SK-N-SH treated with all-trans-retinoic acid at 6 μM for 48 hours (cell line): ENCODE data around the gene MFSD11.

Source experiments
- ATAC-seq: fragments of 200-7000 bp; cut with Tn5 transposase; 3 replicates; pipeline ENCODE4 v1.9.1; 2020; ENCODE audit warnings: mild to moderate bottlenecking, moderate library complexity
- ARNTL ChIP-seq: fragments of 450-650 bp; formaldehyde crosslinking; IDR thresholded peaks from 2 replicates; pipeline ENCODE4 v1.5.0; 2020; ENCODE audit warnings: low read depth, mild to moderate bottlenecking, moderate library complexity, borderline replicate concordance
- BACH2 ChIP-seq: fragments of 250-450 bp; sonication (Bioruptor Pico); IDR thresholded peaks from 2 replicates; pipeline ENCODE4 v1.9.0; 2021; ENCODE audit warnings: mild to moderate bottlenecking, borderline replicate concordance
- CSDC2 ChIP-seq: fragments of 250-450 bp; sonication (Bioruptor Pico); IDR thresholded peaks from 2 replicates; pipeline ENCODE4 v1.5.0; 2020; ENCODE audit warnings: mild to moderate bottlenecking, moderate library complexity
- CSRNP3 ChIP-seq: fragments of 250-450 bp; sonication (Bioruptor Pico); IDR thresholded peaks from 2 replicates; pipeline ENCODE4 v1.5.1; 2021; ENCODE audit warnings: mild to moderate bottlenecking, moderate library complexity
- GLIS3 ChIP-seq: fragments of 250-450 bp; sonication (Bioruptor Pico); IDR thresholded peaks from 2 replicates; pipeline ENCODE4 v1.5.0; 2020; ENCODE audit warnings: mild to moderate bottlenecking, moderate library complexity
- ISL1 ChIP-seq: fragments of 250-450 bp; sonication (Bioruptor Pico); IDR thresholded peaks from 2 replicates; pipeline ENCODE4 v2.1.2; 2022; ENCODE audit warnings: mild to moderate bottlenecking, moderate library complexity
- PATZ1 ChIP-seq: fragments of 250-450 bp; sonication (Bioruptor Pico); IDR thresholded peaks from 2 replicates; pipeline ENCODE4 v1.8.0; 2020; ENCODE audit warnings: mild to moderate bottlenecking, moderate library complexity, borderline replicate concordance
- PPARA ChIP-seq: fragments of 250-450 bp; sonication (Bioruptor Pico); IDR thresholded peaks from 2 replicates; pipeline ENCODE4 v1.5.0; 2020; ENCODE audit warnings: mild to moderate bottlenecking, borderline replicate concordance
- RARB ChIP-seq: fragments of 250-450 bp; sonication (Bioruptor Pico); IDR thresholded peaks from 2 replicates; pipeline ENCODE4 v1.8.0; 2021; ENCODE audit warnings: mild to moderate bottlenecking, moderate library complexity
- SNAI2 ChIP-seq: fragments of 250-450 bp; sonication (Bioruptor Pico); IDR thresholded peaks from 2 replicates; pipeline ENCODE4 v1.5.0; 2020; ENCODE audit warnings: mild to moderate bottlenecking, moderate library complexity
- TCF4 ChIP-seq: fragments of 250-450 bp; sonication (Bioruptor Pico); IDR thresholded peaks from 2 replicates; pipeline ENCODE4 v1.8.0; 2021; ENCODE audit warnings: mild to moderate bottlenecking, moderate library complexity, borderline replicate concordance
- TOX ChIP-seq: fragments of 250-450 bp; sonication (Bioruptor Pico); IDR thresholded peaks from 2 replicates; pipeline ENCODE4 v1.8.0; 2021; ENCODE audit warnings: mild to moderate bottlenecking, moderate library complexity, borderline replicate concordance
- ZC3H10 ChIP-seq: fragments of 250-450 bp; sonication (Bioruptor Pico); IDR thresholded peaks from 2 replicates; pipeline ENCODE4 v1.5.1; 2021; ENCODE audit warnings: mild to moderate bottlenecking, moderate library complexity
- ZFP3 ChIP-seq: fragments of 250-450 bp; sonication (Bioruptor Pico); IDR thresholded peaks from 2 replicates; pipeline ENCODE4 v1.5.0; 2020; ENCODE audit warnings: mild to moderate bottlenecking, moderate library complexity
- ZFP30 ChIP-seq: fragments of 450-650 bp; formaldehyde crosslinking; IDR thresholded peaks from 2 replicates; pipeline ENCODE4 v1.5.0; 2022; ENCODE audit warnings: mild to moderate bottlenecking, moderate library complexity
- ZNF565 ChIP-seq: fragments of 450-650 bp; formaldehyde crosslinking; conservative IDR thresholded peaks from 2 replicates; pipeline ENCODE4 v1.5.0; 2020; ENCODE audit warnings: low read depth, mild to moderate bottlenecking, moderate library complexity
- ZNF8 ChIP-seq: fragments of 450-650 bp; formaldehyde crosslinking; IDR thresholded peaks from 2 replicates; pipeline ENCODE4 v1.5.0; 2020; ENCODE audit warnings: mild to moderate bottlenecking, moderate library complexity
- TF ChIP-seq, protein P1 (sequence below): fragments of 250-450 bp; sonication (Bioruptor Pico); IDR thresholded peaks from 2 replicates; pipeline ENCODE4 v1.5.0; 2020; ENCODE audit warnings: mild to moderate bottlenecking, moderate library complexity
- TF ChIP-seq, protein P2 (sequence below): fragments of 250-450 bp; sonication (Bioruptor Pico); IDR thresholded peaks from 2 replicates; pipeline ENCODE4 v1.5.1; 2020; ENCODE audit warnings: low read depth, mild to moderate bottlenecking, moderate library complexity

The MFSD11 gene

DNA sequence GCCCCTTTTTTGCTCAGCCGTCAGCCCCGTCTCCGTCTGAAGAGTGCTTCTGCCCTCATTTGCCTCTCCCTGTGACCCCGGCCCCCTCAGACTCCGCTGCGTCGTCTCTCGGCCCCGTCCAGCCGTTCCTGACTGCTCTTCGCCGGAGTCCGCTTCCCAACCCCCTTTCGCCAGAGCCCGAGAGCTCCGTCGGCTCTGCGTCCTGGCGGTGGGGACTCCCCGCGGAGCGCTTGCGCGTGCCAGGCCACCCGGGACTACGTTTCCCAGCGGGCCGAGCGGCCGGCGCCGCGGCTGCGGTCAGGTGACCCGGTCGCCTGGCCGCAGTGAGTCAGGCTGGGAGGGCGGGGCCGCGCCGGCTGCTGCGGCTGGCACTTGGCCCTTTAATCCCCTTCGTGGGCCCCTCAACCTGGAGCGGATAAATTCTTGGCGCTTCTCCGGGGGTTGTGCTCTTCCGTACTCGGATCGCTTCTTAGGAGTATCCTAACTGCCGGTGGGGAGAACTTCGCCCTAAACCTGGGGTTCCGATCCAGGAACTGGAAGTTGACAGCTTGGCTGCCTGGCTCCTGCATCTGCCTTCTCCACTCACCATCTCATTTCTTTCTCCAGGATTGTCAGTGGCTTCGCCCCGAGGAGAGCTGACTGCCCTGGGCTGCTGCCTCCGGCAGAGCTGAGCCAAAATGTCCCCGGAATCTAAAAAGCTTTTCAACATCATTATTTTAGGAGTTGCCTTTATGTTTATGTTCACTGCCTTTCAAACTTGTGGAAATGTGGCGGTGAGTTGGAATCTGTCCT is at the start of gene MFSD11:
Gene MFSD11, plus strand, starts transcription at position 444 of the 792 bp plus-strand sequence. Its CDS starts 234 bp downstream, at position 678.
- peak; percentile 83 for ATAC-seq
- TF ChIP-seq, protein P1, sequence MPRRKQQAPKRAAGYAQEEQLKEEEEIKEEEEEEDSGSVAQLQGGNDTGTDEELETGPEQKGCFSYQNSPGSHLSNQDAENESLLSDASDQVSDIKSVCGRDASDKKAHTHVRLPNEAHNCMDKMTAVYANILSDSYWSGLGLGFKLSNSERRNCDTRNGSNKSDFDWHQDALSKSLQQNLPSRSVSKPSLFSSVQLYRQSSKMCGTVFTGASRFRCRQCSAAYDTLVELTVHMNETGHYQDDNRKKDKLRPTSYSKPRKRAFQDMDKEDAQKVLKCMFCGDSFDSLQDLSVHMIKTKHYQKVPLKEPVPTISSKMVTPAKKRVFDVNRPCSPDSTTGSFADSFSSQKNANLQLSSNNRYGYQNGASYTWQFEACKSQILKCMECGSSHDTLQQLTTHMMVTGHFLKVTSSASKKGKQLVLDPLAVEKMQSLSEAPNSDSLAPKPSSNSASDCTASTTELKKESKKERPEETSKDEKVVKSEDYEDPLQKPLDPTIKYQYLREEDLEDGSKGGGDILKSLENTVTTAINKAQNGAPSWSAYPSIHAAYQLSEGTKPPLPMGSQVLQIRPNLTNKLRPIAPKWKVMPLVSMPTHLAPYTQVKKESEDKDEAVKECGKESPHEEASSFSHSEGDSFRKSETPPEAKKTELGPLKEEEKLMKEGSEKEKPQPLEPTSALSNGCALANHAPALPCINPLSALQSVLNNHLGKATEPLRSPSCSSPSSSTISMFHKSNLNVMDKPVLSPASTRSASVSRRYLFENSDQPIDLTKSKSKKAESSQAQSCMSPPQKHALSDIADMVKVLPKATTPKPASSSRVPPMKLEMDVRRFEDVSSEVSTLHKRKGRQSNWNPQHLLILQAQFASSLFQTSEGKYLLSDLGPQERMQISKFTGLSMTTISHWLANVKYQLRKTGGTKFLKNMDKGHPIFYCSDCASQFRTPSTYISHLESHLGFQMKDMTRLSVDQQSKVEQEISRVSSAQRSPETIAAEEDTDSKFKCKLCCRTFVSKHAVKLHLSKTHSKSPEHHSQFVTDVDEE (CRISPR knock-in tag): no peak
- TF ChIP-seq ZFP3 (0 out of 2 replicates have a peak, but pooled peaks have one; percentile 46), PPARA (CRISPR knock-in tag) (no peak), ZNF8 (CRISPR knock-in tag) (no peak), TCF4 (no peak), ZNF565 (CRISPR knock-in tag) (no peak)
- TF ChIP-seq, all 23 proteins: peak for 1

- ATAC-seq: no peak
- TF ChIP-seq PPARA (CRISPR knock-in tag) (no peak), TCF4 (no peak), ZNF8 (CRISPR knock-in tag) (no peak), BACH2 (CRISPR knock-in tag) (no peak), ZFP3 (no peak), PATZ1 (CRISPR knock-in tag) (no peak), ZC3H10 (CRISPR knock-in tag) (no peak), SNAI2 (CRISPR knock-in tag) (no peak), ZFP30 (no peak), TOX (CRISPR knock-in tag) (no peak), GLIS3 (no peak), ISL1 (CRISPR knock-in tag) (no peak), ZNF565 (CRISPR knock-in tag) (no peak), CSRNP3 (CRISPR knock-in tag) (no peak), ARNTL (CRISPR knock-in tag) (no peak), RARB (CRISPR knock-in tag) (no peak), CSDC2 (CRISPR knock-in tag) (no peak)
- TF ChIP-seq, protein P1 (CRISPR knock-in tag): no peak
- TF ChIP-seq, protein P2, sequence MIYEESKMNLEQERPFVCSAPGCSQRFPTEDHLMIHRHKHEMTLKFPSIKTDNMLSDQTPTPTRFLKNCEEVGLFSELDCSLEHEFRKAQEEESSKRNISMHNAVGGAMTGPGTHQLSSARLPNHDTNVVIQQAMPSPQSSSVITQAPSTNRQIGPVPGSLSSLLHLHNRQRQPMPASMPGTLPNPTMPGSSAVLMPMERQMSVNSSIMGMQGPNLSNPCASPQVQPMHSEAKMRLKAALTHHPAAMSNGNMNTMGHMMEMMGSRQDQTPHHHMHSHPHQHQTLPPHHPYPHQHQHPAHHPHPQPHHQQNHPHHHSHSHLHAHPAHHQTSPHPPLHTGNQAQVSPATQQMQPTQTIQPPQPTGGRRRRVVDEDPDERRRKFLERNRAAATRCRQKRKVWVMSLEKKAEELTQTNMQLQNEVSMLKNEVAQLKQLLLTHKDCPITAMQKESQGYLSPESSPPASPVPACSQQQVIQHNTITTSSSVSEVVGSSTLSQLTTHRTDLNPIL (CRISPR knock-in tag): no peak
- TF ChIP-seq, all 23 proteins: peak for 0
Measured at GRCh38 chr17:76688165-76688622, 49.7 kb upstream of the MFSD11 start.
